ENCODE measurements around the gene MRC1. TPM values are rescaled to one million over a fixed set of nuclear protein-coding genes. Genes with fewer than 3 reads are reported as not detected.

Gene MRC1
- total and polyA plus RNA-seq, 10 of the 15 experiments (the other 5 are each of a cell fraction or from before 2014, with no cell fraction given) = 0.01 to 0.21 (median 0.03) TPM; not detected in 5

DNA sequence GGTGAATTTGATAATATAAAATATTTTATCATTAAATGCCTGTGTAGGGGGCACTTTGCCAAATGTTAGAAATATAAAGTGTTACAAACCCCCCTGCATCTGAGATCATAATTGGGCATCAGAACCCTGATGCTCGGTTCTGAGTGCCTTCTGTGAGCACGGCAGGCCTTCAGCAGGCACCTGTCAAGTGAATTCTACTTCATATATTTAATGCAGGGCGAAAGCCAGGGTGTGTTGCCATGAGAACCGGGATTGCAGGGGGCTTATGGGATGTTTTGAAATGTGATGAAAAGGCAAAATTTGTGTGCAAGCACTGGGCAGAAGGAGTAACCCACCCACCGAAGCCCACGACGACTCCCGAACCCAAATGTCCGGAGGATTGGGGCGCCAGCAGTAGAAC, 57.2 kb downstream of the MRC1 start:
- Histone ChIP-seq H3K9ac (ENCODE audit: control insufficient read depth, insufficient read depth, low read length) (no peak overlapping the region), H3K27me3 (replicated peaks in 1 of 2; ENCODE audit: control insufficient read depth in 2 of 2, insufficient read depth in 2 of 2, low read length in 1 of 2) (no peaks in the 10 kb centered on the region), H3K79me2 (ENCODE audit: control insufficient read depth, insufficient read depth, low read length) (no peaks in the 10 kb centered on the region), H3K4me2 (ENCODE audit: control insufficient read depth, insufficient read depth) (no peak overlapping the region), H3K9me3 (replicated peaks; ENCODE audit: control insufficient read depth, insufficient read depth, low read length) (no peaks in the 10 kb centered on the region), H3K4me3 (no peak overlapping the region), H3K4me1 (ENCODE audit: control insufficient read depth, insufficient read depth, low read length) (no peaks in the 10 kb centered on the region), H2AFZ (ENCODE audit: control insufficient read depth, low read depth, low read length) (no peak overlapping the region), H3K27ac (ENCODE audit: control insufficient read depth, insufficient read depth) (no peak overlapping the region), H4K20me1 (ENCODE audit: control insufficient read depth, insufficient read depth) (no peaks in the 10 kb centered on the region), H3K36me3 (ENCODE audit: control insufficient read depth in 2 of 2, insufficient read depth in 2 of 2, low read length in 1 of 2) (no peaks in the 10 kb centered on the region)
- FAIRE-seq = no peak
- CTCF ChIA-PET = no interaction called here
- SMC1A ChIA-PET (ENCODE audit: uncharacterized antibody, unreplicated experiment) = interaction anchor here (1.8 kb wide), 1 partner anchor 19 kb away, joined by 8 read pairs; no protein-coding TSS in a partner anchor
- BruUV-seq (replicated peaks) = no TSS peak
- DNase-seq (ENCODE audit: low read depth, low spot score) = no peak
- no peak for ATAC-seq
- in situ Hi-C loops (cut with MboI) (no loop called here), intact Hi-C loops (cut with micrococcal nuclease; ENCODE audit: unreplicated experiment) (no loop called here)
- 35% methylated on average over 10 of the region's 10 CpGs for WGBS (ENCODE audit: insufficient coverage, insufficient replicate concordance, low lambda C conversion rate, missing lambda C conversion rate)
- no peak for TF ChIP-seq SRF (IDR thresholded peaks at IDR 0.05; ENCODE audit: low read depth in 2 of 2, low read length in 2 of 2)
- no peak for TF ChIP-seq DPF2 (IDR thresholded peaks at IDR 0.05)
- TF ChIP-seq, protein P1, sequence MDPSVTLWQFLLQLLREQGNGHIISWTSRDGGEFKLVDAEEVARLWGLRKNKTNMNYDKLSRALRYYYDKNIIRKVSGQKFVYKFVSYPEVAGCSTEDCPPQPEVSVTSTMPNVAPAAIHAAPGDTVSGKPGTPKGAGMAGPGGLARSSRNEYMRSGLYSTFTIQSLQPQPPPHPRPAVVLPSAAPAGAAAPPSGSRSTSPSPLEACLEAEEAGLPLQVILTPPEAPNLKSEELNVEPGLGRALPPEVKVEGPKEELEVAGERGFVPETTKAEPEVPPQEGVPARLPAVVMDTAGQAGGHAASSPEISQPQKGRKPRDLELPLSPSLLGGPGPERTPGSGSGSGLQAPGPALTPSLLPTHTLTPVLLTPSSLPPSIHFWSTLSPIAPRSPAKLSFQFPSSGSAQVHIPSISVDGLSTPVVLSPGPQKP (IDR thresholded peaks at IDR 0.05; ENCODE audit: low read depth, low read length) = no peak
- TF ChIP-seq MXI1 (IDR thresholded peaks at IDR 0.05; ENCODE audit: low read depth, low read length) = no peak
- RAD21 ChIA-PET (ENCODE audit: unreplicated experiment) = no interaction called here
- POLR2A ChIA-PET = no interaction called here

DNA sequence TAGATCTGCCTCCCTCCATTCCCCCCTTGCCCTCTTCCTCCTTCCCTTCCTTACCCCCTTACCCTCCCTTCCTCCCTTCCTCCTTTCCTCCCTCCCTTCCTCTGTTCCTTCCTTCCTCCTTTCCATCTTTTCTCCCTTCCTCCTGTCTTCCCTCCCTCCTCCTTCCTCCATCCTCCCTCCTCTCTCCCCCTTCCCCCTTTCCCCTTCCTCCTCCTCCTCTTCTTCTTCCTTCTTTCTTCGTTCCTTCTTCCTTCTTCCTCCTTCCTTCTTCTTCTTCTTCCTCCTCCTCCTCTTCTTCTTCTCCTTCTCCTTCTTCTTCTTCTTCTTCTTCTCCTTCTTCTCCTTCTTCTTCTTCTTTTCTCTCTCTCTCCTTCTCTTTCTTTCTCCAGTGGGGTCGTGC, 57.9 kb downstream of the MRC1 start:
- CTCF ChIA-PET = interaction anchor here (0.6 kb wide), 1 partner anchor 27 kb away, joined by 3 read pairs; no protein-coding TSS in a partner anchor
- intact Hi-C loops (cut with micrococcal nuclease; ENCODE audit: unreplicated experiment) = no loop called here
- no peak for FAIRE-seq

More for the DNA sequence above, 57.9 kb downstream of the MRC1 start:
- 0% methylated on average over 2 of the region's 2 CpGs for WGBS (ENCODE audit: insufficient coverage, insufficient replicate concordance, low lambda C conversion rate, missing lambda C conversion rate)
- Histone ChIP-seq H2AFZ (ENCODE audit: control insufficient read depth, low read depth, low read length) (no peak overlapping the region), H3K36me3 (ENCODE audit: control insufficient read depth in 2 of 2, insufficient read depth in 2 of 2, low read length in 1 of 2) (no peaks in the 10 kb centered on the region), H3K4me1 (ENCODE audit: control insufficient read depth, insufficient read depth, low read length) (no peaks in the 10 kb centered on the region), H3K4me3 (no peak overlapping the region), H3K4me2 (ENCODE audit: control insufficient read depth, insufficient read depth) (no peak overlapping the region), H3K9me3 (replicated peaks; ENCODE audit: control insufficient read depth, insufficient read depth, low read length) (no peaks in the 10 kb centered on the region), H3K79me2 (ENCODE audit: control insufficient read depth, insufficient read depth, low read length) (no peaks in the 10 kb centered on the region), H3K27me3 (replicated peaks in 1 of 2; ENCODE audit: control insufficient read depth in 2 of 2, insufficient read depth in 2 of 2, low read length in 1 of 2) (no peaks in the 10 kb centered on the region), H3K27ac (ENCODE audit: control insufficient read depth, insufficient read depth) (no peak overlapping the region), H4K20me1 (ENCODE audit: control insufficient read depth, insufficient read depth) (no peaks in the 10 kb centered on the region), H3K9ac (ENCODE audit: control insufficient read depth, insufficient read depth, low read length) (no peak overlapping the region)
- POLR2A ChIA-PET = no interaction called here
- no peak for TF ChIP-seq RCOR1 (conservative IDR thresholded peaks at IDR 0.05; ENCODE audit: low read depth, low read length)
- TF ChIP-seq, protein P2, sequence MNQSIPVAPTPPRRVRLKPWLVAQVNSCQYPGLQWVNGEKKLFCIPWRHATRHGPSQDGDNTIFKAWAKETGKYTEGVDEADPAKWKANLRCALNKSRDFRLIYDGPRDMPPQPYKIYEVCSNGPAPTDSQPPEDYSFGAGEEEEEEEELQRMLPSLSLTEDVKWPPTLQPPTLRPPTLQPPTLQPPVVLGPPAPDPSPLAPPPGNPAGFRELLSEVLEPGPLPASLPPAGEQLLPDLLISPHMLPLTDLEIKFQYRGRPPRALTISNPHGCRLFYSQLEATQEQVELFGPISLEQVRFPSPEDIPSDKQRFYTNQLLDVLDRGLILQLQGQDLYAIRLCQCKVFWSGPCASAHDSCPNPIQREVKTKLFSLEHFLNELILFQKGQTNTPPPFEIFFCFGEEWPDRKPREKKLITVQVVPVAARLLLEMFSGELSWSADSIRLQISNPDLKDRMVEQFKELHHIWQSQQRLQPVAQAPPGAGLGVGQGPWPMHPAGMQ (IDR thresholded peaks at IDR 0.05; ENCODE audit: borderline replicate concordance) = no peak
- TF ChIP-seq BMI1 (IDR thresholded peaks at IDR 0.05; ENCODE audit: borderline replicate concordance) = no peak
- TF ChIP-seq, protein P3, sequence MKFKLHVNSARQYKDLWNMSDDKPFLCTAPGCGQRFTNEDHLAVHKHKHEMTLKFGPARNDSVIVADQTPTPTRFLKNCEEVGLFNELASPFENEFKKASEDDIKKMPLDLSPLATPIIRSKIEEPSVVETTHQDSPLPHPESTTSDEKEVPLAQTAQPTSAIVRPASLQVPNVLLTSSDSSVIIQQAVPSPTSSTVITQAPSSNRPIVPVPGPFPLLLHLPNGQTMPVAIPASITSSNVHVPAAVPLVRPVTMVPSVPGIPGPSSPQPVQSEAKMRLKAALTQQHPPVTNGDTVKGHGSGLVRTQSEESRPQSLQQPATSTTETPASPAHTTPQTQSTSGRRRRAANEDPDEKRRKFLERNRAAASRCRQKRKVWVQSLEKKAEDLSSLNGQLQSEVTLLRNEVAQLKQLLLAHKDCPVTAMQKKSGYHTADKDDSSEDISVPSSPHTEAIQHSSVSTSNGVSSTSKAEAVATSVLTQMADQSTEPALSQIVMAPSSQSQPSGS (IDR thresholded peaks at IDR 0.05; ENCODE audit: low read length) = no peak
- TF ChIP-seq ZNF274 (IDR thresholded peaks at IDR 0.05; ENCODE audit: insufficient read depth, insufficient read length) = no peak
- no TSS peak for BruUV-seq (replicated peaks)
- DNase-seq (ENCODE audit: low read depth, low spot score) (no peak), ATAC-seq (no peak)
- SMC1A ChIA-PET (ENCODE audit: uncharacterized antibody, unreplicated experiment) = interaction anchor here (0.6 kb wide), 1 partner anchor 241 kb away, joined by 4 read pairs; no protein-coding TSS in a partner anchor
- RAD21 ChIA-PET (ENCODE audit: unreplicated experiment) = no interaction called here
- in situ Hi-C loops (cut with MboI) = no loop called here

All from GM12878 (cell line).